ENCODE data around the gene ABCG2.

DNA sequence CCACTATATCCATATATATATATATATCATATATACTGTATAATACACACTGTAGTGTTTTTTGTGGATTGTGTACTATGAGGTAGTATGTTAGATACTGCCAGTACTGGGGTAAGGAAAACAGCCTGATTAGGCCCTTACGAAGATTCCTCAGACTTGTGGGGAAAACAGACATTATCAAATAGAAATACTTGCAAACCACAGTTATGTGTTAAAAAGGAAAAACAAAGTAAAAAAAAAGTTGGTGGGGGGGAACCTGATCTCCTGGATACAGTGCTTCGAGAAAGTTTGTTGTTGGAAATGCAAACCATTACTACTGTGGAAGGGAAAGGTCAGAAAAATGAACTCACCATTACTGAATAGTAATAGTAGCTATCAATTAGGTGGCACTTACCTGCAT lies 98.0 kb downstream of the ABCG2 start:
- TF ChIP-seq, protein P1, sequence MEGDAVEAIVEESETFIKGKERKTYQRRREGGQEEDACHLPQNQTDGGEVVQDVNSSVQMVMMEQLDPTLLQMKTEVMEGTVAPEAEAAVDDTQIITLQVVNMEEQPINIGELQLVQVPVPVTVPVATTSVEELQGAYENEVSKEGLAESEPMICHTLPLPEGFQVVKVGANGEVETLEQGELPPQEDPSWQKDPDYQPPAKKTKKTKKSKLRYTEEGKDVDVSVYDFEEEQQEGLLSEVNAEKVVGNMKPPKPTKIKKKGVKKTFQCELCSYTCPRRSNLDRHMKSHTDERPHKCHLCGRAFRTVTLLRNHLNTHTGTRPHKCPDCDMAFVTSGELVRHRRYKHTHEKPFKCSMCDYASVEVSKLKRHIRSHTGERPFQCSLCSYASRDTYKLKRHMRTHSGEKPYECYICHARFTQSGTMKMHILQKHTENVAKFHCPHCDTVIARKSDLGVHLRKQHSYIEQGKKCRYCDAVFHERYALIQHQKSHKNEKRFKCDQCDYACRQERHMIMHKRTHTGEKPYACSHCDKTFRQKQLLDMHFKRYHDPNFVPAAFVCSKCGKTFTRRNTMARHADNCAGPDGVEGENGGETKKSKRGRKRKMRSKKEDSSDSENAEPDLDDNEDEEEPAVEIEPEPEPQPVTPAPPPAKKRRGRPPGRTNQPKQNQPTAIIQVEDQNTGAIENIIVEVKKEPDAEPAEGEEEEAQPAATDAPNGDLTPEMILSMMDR (conservative IDR thresholded peaks at IDR 0.05; ENCODE audit: low read length) = no peak
- no peak for TF ChIP-seq EZH2phosphoT487 (IDR thresholded peaks at IDR 0.05; ENCODE audit: borderline replicate concordance)

All from Loucy (cell line).